ENCODE measurements around the gene CAMK1D.
"Not testable (repeated sequence)": the region's sequence is repeated elsewhere in the genome, so short reads cannot be mapped to it uniquely, and the experiment has no call there.

Gene CAMK1D

DNA sequence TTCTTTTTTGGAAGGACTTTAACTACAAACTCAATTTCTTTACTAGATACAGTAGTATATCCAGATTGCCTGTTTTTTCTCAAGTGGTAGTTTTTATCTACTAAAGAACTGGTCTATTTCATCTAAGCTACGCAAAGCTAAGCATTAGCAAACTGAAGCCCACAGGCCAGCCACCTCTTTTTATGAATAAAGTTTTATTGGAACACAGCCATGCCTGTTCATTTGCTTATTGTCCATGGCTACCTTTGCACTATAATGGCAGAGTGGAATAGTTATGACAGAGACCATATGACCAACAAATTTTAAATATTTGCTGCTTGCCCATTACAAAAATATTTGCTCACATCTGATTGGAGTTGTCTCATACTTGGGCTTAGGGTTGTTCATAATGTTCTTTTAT, 168.7 kb downstream of the CAMK1D start:
- no peak for DNase-seq (ENCODE audit: low spot score)

- no peak for DNase-seq (ENCODE audit: low spot score)
Measured at GRCh38 chr10:12521423-12521822, 172.1 kb downstream of the CAMK1D start.

- DNase-seq (ENCODE audit: low spot score) = no peak
Measured at GRCh38 chr10:12526311-12526710, 177.0 kb downstream of the CAMK1D start.

DNA sequence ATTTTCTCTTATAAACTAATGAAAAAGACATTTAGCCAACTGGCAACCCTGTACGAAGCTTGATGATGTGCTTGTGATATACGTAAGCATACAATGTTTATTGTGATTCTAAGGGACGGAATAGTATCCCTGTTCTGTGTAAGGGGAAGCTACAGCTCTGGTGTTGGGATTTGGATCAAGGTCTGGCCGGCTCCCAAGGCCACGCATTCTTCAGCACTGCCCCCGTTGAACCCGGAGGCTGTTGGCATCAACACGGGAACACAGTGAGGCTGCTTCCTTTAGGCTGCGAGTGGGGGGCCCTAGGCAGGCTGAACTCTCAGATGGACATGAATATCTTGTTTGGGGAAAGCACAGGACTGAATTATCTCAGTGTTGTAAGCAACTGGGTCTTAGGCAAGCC, 180.6 kb downstream of the CAMK1D start:
- no peak for DNase-seq (ENCODE audit: low spot score)

DNA sequence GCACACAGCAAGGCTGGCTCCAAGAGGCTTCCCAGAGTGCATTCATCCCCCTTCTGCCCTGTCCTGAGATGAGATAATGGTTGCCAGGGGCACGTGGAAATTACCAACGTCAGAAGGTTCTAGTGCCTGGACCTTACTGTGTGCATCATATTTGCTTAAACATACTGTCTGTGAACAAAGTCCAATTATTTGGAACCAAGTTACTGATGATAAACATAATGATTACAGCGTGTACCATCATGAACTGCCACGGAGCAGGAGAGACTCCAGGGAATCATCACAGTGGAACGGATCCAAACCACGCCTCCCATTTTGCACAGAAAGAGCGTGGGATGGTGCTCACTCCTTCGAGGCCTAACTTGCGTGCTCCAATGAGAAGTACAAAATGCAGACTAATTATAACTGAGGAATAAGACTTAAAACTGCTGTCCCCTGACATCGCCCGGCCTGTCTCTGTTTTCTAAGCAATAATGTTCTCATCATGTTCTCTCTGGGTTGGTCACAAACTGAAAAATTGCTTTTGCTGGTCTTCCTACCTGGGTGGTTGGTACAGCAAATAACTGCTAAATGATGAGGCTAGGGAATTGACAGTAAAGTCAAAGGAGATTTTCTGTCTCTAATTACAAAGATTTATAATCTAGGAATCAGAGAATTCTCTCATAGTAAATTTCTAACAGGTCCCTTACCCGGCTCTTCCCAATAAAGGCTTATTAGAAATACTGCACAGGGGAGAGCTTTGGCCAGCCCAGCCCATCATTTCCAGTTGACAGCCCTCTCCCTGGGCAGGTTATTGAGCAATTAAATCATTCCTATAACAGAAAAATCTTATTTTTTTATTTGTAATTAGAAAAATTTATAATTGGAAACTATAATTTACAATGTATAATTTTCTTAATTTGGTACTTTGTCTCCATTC, 182.2 kb downstream of the CAMK1D start:
- no peak for DNase-seq (ENCODE audit: low spot score)

- DNase-seq (ENCODE audit: low spot score) = no peak
Measured at GRCh38 chr10:12533151-12533550, 183.8 kb downstream of the CAMK1D start.

GRCh38 chr10:12533723-12534122, 184.4 kb downstream of the CAMK1D start:
- no peak for DNase-seq (ENCODE audit: low spot score)

GRCh38 chr10:12534824-12535223, 185.5 kb downstream of the CAMK1D start:
- no peak for DNase-seq (ENCODE audit: low spot score)

DNA sequence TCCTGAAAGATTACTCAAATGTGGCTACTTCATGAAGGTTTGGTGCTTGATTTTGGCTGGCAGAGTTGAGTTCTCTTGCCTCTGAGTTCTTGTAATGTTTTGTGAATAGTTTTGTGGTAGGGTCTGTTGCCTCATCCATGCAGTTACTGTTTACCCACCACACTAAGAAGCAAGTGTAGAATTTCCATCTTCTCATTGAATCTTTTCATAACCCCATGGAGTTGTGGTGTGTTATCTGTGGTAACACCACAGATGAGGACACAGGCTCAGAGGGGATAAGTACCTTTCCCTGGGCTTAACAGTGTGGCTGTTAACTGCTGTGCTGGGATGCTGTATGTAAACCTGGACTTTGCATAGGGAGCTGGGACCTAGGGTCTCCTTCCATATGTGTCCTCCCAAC, 186.3 kb downstream of the CAMK1D start:
- DNase-seq (ENCODE audit: low spot score) = no peak

DNA sequence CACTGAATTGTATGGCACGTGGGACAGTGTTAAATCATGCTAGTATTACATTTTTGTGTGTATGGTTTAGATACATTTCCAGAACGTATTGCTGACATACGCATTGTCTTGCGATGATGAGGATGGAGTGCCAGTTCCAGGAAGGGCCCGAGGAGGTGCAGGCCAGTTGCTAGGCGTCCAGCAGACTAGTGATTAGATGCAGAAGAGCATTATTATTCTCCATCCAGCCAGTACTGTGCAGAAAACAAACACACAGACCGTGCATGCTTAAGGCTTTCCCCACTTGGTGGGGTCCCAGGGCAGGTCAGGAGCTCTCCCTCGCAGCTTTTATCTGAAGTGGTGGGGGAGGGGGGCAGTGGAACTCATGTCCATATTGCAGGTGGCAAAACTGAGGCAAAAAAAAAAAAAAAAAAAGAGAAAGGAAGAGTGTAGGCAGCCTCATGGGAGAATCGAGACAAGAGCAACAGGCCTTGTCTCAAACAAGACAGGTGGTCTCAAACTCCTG, 189.2 kb downstream of the CAMK1D start:
- DNase-seq (ENCODE audit: low spot score) = no peak

DNA sequence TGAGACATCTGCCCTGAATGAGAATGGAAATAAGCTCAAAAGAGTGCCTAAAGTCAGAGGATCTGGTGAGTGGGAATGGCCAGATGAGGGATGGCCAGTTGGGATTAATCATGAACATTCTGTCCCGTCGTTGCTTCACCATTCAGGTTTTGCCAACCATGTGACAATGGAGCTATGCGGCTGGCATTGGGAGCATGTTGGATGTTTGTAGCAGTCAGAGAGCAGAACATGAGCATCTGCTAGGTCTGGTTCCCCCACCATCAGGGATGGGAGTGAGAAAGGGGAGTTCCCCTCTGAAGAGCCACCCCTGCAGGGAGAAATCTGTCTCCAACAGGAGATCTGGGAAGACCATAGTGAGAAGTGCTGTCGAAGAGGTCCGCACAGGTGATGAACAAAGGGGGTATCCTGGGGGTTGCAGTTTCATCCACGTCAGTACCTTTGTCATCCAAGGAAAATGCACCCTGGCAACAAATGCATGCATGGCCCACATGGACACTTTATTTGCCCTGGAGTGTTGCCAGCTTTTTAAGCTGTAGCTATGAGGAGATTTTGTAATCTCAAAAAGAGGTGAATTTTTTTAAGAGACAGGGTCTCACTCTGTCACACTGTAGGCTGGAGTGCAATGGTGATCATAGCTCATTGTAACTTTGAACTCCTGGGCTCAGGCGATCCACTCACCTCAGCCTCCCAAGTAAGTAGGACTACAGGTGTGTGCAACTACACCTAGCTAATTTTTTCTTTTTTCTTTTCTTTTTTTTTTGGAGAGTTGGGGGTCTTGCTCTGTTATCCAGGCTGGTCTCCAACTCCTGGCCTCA, 190.2 kb downstream of the CAMK1D start:
- no peak for DNase-seq (ENCODE audit: low spot score)

GRCh38 chr10:12540341-12540781, 191.0 kb downstream of the CAMK1D start:
- no peak for DNase-seq (ENCODE audit: low spot score)

GRCh38 chr10:12541446-12542067, 192.2 kb downstream of the CAMK1D start:
- no peak for DNase-seq (ENCODE audit: low spot score)

- no peak for DNase-seq (ENCODE audit: low spot score)
Measured at GRCh38 chr10:12542133-12542670, 192.9 kb downstream of the CAMK1D start.

DNA sequence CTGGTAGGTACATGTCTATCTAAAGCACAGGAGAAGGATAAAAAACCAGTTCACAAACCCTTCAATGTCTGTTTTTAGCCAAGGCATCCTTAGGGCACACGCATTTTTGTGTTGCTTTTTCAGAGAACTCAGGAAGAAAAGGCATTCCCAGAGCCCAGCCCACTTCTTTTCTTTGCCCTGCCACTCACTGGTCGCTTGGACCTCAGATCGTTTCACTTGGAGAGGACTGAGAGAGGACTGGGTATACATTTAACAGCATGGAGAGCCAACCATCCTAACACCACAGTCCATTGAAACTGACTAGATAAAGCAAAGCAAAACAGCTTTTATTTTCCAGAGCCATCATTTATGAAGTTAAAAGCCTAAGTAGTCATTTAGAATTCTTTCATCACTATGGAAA, 194.2 kb downstream of the CAMK1D start:
- DNase-seq (ENCODE audit: low spot score) = no peak

- DNase-seq (ENCODE audit: low spot score) = not testable (repeated sequence)
Measured at GRCh38 chr10:12546160-12546802, 196.9 kb downstream of the CAMK1D start.

GRCh38 chr10:12547301-12547771, 198.0 kb downstream of the CAMK1D start:
- DNase-seq (ENCODE audit: low spot score) = no peak

DNA sequence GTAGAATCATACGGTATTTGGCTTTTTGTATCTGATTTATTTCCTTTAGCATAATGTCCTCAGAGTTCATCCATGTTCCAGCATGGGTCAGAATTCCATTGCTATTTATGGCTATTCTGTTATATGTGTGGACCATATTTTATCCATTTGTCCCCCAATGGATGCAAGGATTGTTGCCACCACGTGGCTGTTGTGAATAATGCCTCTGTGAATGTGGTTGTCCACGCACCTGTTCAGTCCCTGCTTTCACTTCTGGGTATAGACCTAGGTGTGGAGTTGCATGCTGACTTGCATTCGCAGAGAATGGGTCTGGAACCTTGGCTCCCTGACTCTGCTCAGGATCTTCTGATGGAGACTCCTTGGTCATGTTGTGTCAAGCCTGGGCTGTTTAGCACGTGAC, 199.9 kb downstream of the CAMK1D start:
- no peak for DNase-seq (ENCODE audit: low spot score)

DNA sequence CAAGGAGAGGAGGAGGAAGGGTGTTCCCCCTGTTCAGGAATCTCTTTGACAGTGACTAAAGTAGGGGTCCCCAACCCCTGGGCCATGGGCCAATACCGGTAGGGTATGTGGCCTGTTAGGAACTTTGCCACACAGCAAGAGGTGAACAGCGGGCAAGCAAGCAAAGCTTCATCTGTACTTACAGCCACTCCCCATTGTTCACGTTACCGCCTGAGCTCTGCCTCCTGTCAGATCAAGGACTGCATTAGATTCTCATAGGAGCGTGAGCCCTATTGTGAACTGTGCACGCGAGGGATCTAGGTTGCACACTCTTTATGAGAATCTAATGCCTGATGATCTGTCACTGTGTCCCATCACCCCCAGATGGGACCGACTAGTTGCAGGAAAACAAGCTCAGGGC, 201.6 kb downstream of the CAMK1D start:
- no peak for DNase-seq (ENCODE audit: low spot score)

DNA sequence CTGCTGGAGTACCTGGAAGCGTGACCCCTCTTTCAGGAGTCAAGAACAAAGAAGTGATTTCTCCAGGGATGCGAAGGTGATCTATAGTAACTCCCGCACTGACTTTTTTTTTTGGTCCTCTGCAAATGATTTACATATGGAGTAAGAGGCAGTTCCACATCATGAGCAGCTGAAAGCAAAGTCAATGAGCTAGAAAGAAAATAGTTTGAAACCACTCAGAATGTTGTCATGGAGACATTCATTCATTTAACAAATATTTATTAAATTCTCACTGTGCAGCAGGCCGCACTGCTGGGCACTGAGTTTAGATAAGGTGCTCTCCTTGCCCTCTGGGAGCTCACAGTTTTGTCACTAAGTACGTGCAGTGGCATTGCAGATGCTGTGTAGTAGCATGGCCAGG, 206.7 kb downstream of the CAMK1D start:
- DNase-seq (ENCODE audit: low spot score) = no peak

GRCh38 chr10:12559578-12560178, 210.3 kb downstream of the CAMK1D start:
- no peak for DNase-seq (ENCODE audit: low spot score)
